Neural progenitor cell (in vitro differentiated cells): ENCODE data around the gene HSP90AB1.

Experiments used
- CTCF ChIP-seq: fragments of 200-600 bp; sonication (generic); IDR thresholded peaks from 2 replicates; pipeline ENCODE4 v1.5.1; 2017; ENCODE audit warnings: antibody characterized with exemption, mild to moderate bottlenecking
- EZH2 ChIP-seq: fragments of 200-600 bp; sonication (generic); IDR thresholded peaks from 2 replicates; pipeline ENCODE4 v1.6.1; 2017; ENCODE audit warnings: antibody characterized with exemption, mild to moderate bottlenecking, moderate library complexity
- EZH2phosphoT487 ChIP-seq: fragments of 200-600 bp; sonication (generic); IDR thresholded peaks from 2 replicates; pipeline ENCODE4 v1.6.1; 2017; ENCODE audit warnings: antibody characterized with exemption

- TF ChIP-seq CTCF: no peak
- no peak for TF ChIP-seq EZH2
- no peak for TF ChIP-seq EZH2phosphoT487
Observed at GRCh38 chr6:44201638-44202303, 45.1 kb upstream of the HSP90AB1 start.
